ENCODE results near the gene CFAP90. TPM values are rescaled to one million over a fixed set of nuclear protein-coding genes. Genes with fewer than 3 reads are reported as not detected.

Gene CFAP90
- total RNA-seq, 1 experiment from 2014 or later = not detected

DNA sequence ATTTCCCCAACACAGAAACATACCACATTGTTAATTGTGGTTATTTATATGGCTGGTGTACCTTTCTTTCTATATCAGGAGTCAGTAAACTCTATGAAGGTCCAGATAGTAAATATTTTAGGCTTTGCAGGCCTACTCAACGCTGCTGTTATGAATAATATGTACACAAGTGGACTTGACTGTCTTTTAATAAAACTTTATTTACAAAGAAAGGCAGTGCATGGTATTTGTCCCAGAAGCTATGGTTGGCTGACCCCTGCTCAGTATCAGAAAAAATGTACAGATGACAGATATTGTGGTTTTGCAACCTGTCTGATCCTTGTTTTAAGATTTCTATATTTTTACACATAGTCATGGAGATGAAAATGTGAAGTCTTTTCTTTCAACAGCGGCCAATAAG, 23.7 kb upstream of the CFAP90 start:
- peaks cover 40% of the 10 kb centered on the region for H4K20me1 ChIP-seq (ENCODE audit: insufficient read depth)
- no peak overlapping the region for H3K4me3 ChIP-seq
- H3K27me3 ChIP-seq (ENCODE audit: insufficient read depth, low read depth) = no peaks in the 10 kb centered on the region
- no peaks in the 10 kb centered on the region for H3K9me2 ChIP-seq (ENCODE audit: insufficient read depth)
- H3K36me3 ChIP-seq (ENCODE audit: low read depth) = peaks cover 41% of the 10 kb centered on the region
- no TSS peak for BruUV-seq (replicated peaks)
- no peak overlapping the region for H2AFZ ChIP-seq
- no peak for DNase-seq
- intact Hi-C loops (cut with micrococcal nuclease; ENCODE audit: unreplicated experiment) = no loop called here
- POLR2A ChIA-PET (ENCODE audit: unreplicated experiment) = no interaction called here
- no peaks in the 10 kb centered on the region for H3K9me3 ChIP-seq (ENCODE audit: insufficient read depth, low read depth)
- CTCF ChIA-PET = interaction anchor here (0.6 kb wide), 1 partner anchor 13 kb away, joined by 3 read pairs; no protein-coding TSS in a partner anchor
- H3K27ac ChIP-seq = no peak overlapping the region
- TF ChIP-seq CTCF (conservative IDR thresholded peaks at IDR 0.05) = no peak
- TF ChIP-seq EZH2 (IDR thresholded peaks at IDR 0.05; ENCODE audit: low read depth) = no peak
- H3K4me2 ChIP-seq = no peak overlapping the region
- H3K79me2 ChIP-seq (ENCODE audit: low read depth) = peaks cover 52% of the 10 kb centered on the region
- H3F3A ChIP-seq (ENCODE audit: insufficient read depth, low read depth) = no peaks in the 10 kb centered on the region
- H3K4me1 ChIP-seq (replicated peaks; ENCODE audit: insufficient read depth) = peaks cover 9% of the 10 kb centered on the region

GRCh38 chr5:7873216-7873615, 22.3 kb upstream of the CFAP90 start:
- Histone ChIP-seq H3K4me1 (replicated peaks; ENCODE audit: insufficient read depth) (peaks cover 9% of the 10 kb centered on the region), H3K9me2 (ENCODE audit: insufficient read depth) (no peaks in the 10 kb centered on the region), H3K79me2 (ENCODE audit: low read depth) (peaks cover 63% of the 10 kb centered on the region), H3K9me3 (ENCODE audit: insufficient read depth, low read depth) (no peaks in the 10 kb centered on the region), H3F3A (ENCODE audit: insufficient read depth, low read depth) (no peaks in the 10 kb centered on the region), H3K36me3 (ENCODE audit: low read depth) (peaks cover 33% of the 10 kb centered on the region), H3K27me3 (ENCODE audit: insufficient read depth, low read depth) (no peaks in the 10 kb centered on the region), H3K4me2 (no peak overlapping the region), H3K4me3 (no peak overlapping the region), H2AFZ (no peak overlapping the region), H4K20me1 (ENCODE audit: insufficient read depth) (peaks cover 40% of the 10 kb centered on the region), H3K27ac (no peak overlapping the region)
- ChIA-PET CTCF (interaction anchor here (0.7 kb wide), 1 partner anchor 703 kb away, joined by 3 read pairs; no protein-coding TSS in a partner anchor), POLR2A (ENCODE audit: unreplicated experiment) (no interaction called here)
- no peak for DNase-seq
- BruUV-seq (replicated peaks) = no TSS peak
- TF ChIP-seq EZH2 (IDR thresholded peaks at IDR 0.05; ENCODE audit: low read depth) (no peak), CTCF (conservative IDR thresholded peaks at IDR 0.05) (no peak)
- intact Hi-C loops (cut with micrococcal nuclease; ENCODE audit: unreplicated experiment) = no loop called here

DNA sequence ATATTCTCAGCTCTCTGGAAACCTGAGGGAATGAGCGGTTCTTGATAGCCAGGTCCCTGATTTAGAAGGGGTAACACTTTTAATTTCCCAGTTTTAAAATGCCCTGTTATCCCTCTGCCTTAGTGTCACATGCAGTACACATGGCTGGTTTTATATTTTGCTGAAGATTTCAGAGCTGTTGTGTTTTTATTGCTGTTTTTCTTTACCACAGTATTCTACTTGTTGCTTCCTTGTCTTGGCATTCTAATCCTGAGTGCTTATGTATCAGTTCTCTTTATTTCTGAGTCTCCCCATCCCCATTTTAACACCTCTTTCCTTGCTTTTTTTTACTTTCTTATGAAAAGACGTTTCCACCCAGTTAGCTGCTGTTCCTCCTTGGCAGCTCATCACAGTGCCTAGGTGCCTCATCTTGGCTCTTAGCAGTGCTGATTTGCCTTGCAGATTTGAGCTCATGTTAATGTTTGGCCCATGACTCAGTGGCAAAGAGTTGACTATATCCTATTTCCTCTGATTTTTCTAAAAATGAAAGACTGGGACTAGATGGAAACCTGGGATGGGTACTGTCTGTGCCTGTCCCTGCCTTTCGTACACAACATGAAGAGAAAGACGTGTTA, 21.7 kb upstream of the CFAP90 start:
- H3K36me3 ChIP-seq (ENCODE audit: low read depth) = peaks cover 27% of the 10 kb centered on the region
- POLR2A ChIA-PET (ENCODE audit: unreplicated experiment) = interaction anchor here (0.6 kb wide), 1 partner anchor 1500 kb away, joined by 4 read pairs; no protein-coding TSS in a partner anchor

More for the DNA sequence above, 21.7 kb upstream of the CFAP90 start:
- Histone ChIP-seq H3K4me1 (replicated peaks; ENCODE audit: insufficient read depth) (peaks cover 14% of the 10 kb centered on the region), H3K9me2 (ENCODE audit: insufficient read depth) (no peaks in the 10 kb centered on the region), H4K20me1 (ENCODE audit: insufficient read depth) (peaks cover 40% of the 10 kb centered on the region), H3K79me2 (ENCODE audit: low read depth) (peaks cover 69% of the 10 kb centered on the region), H3K4me2 (no peak overlapping the region), H3K27ac (no peak overlapping the region), H3K9me3 (ENCODE audit: insufficient read depth, low read depth) (no peaks in the 10 kb centered on the region), H3K4me3 (no peak overlapping the region), H2AFZ (no peak overlapping the region), H3F3A (ENCODE audit: insufficient read depth, low read depth) (no peaks in the 10 kb centered on the region), H3K27me3 (ENCODE audit: insufficient read depth, low read depth) (no peaks in the 10 kb centered on the region)
- DNase-seq = no peak
- CTCF ChIA-PET = interaction anchor here (0.7 kb wide), 1 partner anchor 703 kb away, joined by 3 read pairs; no protein-coding TSS in a partner anchor
- TF ChIP-seq EZH2 (IDR thresholded peaks at IDR 0.05; ENCODE audit: low read depth) (no peak), CTCF (conservative IDR thresholded peaks at IDR 0.05) (no peak)
- intact Hi-C loops (cut with micrococcal nuclease; ENCODE audit: unreplicated experiment) = no loop called here
- BruUV-seq (replicated peaks) = no TSS peak
